HepG2 (cell line): ENCODE results near the gene STEAP1. TPM values are rescaled to one million over a fixed set of nuclear protein-coding genes. Genes with fewer than 3 reads are reported as not detected.

Experiments
- ARNT ChIP-seq: fragments of 450-650 bp; IDR thresholded peaks from 2 replicates; pipeline ENCODE4 v1.6.1; 2017
- ETS1 ChIP-seq: sonication (generic); formaldehyde crosslinking; IDR thresholded peaks from 2 replicates; pipeline ENCODE4 v1.4.0; 2020; ENCODE audit warnings: missing genetic modification reagents
- FOXJ3 ChIP-seq: sonication (generic); formaldehyde crosslinking; IDR thresholded peaks from 2 replicates; pipeline ENCODE4 v1.4.0; 2020; ENCODE audit warnings: missing genetic modification reagents, mild to moderate bottlenecking, borderline replicate concordance
- FOXO1 ChIP-seq: sonication (generic); formaldehyde crosslinking; IDR thresholded peaks from 2 replicates; pipeline ENCODE4 v1.4.0; 2020; ENCODE audit warnings: missing genetic modification reagents
- JUND ChIP-seq: sonication (generic); formaldehyde crosslinking; IDR thresholded peaks from 2 replicates; pipeline ENCODE4 v1.8.0; 2022; ENCODE audit warnings: mild to moderate bottlenecking, missing genetic modification reagents
- MED1 ChIP-seq: sonication (generic); formaldehyde crosslinking; IDR thresholded peaks from 2 replicates; pipeline ENCODE4 v1.4.0; 2020; ENCODE audit warnings: missing genetic modification reagents
- MIER3 ChIP-seq: IDR thresholded peaks from 2 replicates; pipeline ENCODE4 v1.6.1; 2016; ENCODE audit warnings: missing compliant biosample characterization, borderline replicate concordance
- NFKBIZ ChIP-seq: IDR thresholded peaks from 2 replicates; pipeline ENCODE4 v1.6.1; 2018; ENCODE audit warnings: missing genetic modification reagents, missing compliant biosample characterization
- PBX2 ChIP-seq: IDR thresholded peaks from 2 replicates; pipeline ENCODE4 v1.6.1; 2016; ENCODE audit warnings: control low read depth
- RORA ChIP-seq: sonication (generic); formaldehyde crosslinking; IDR thresholded peaks from 2 replicates; pipeline ENCODE4 v1.5.0; 2020; ENCODE audit warnings: mild to moderate bottlenecking, missing genetic modification reagents, moderate library complexity
- SNRNP70 ChIP-seq: fragments of 200-400 bp; formaldehyde crosslinking; IDR thresholded peaks from 2 replicates; pipeline ENCODE4 v1.6.1; 2017; ENCODE audit warnings: mild to moderate bottlenecking, low read depth, low read length, moderate library complexity
- SP1 ChIP-seq, 2 experiments: fragments of 450-650 bp in 1 of 2; sonication (generic) in 1 of 2; formaldehyde crosslinking in 1 of 2; IDR thresholded peaks; 2 replicates each; pipeline versions ENCODE4 v1.4.0 to v1.6.1; 2016 to 2020; ENCODE audit warnings: missing genetic modification reagents in 1 of 2
- SP140L ChIP-seq: sonication (generic); formaldehyde crosslinking; IDR thresholded peaks from 2 replicates; pipeline ENCODE4 v1.4.0; 2020; ENCODE audit warnings: missing genetic modification reagents, borderline replicate concordance
- SYNCRIP ChIP-seq: fragments of 200-400 bp; formaldehyde crosslinking; IDR thresholded peaks from 2 replicates; pipeline ENCODE4 v1.6.1; 2018; ENCODE audit warnings: mild to moderate bottlenecking, low read depth, low read length; ENCODE audit not compliant: insufficient read depth
- ZBTB7A ChIP-seq: sonication (generic); formaldehyde crosslinking; IDR thresholded peaks from 2 replicates; pipeline ENCODE4 v1.8.0; 2022; ENCODE audit warnings: mild to moderate bottlenecking, missing genetic modification reagents
- ZFYVE20 ChIP-seq: sonication (generic); formaldehyde crosslinking; IDR thresholded peaks from 2 replicates; pipeline ENCODE4 v1.8.0; 2023; ENCODE audit warnings: low read depth, mild to moderate bottlenecking, moderate library complexity, missing genetic modification reagents, borderline replicate concordance
- ZMAT3 ChIP-seq: sonication (generic); formaldehyde crosslinking; conservative IDR thresholded peaks from 2 replicates; pipeline ENCODE4 v1.7.0; 2021; ENCODE audit warnings: missing genetic modification reagents
- ZNF263 ChIP-seq: sonication (generic); formaldehyde crosslinking; IDR thresholded peaks from 2 replicates; pipeline ENCODE4 v1.4.0; 2020; ENCODE audit warnings: missing genetic modification reagents
- ZNF34 ChIP-seq: sonication (generic); formaldehyde crosslinking; IDR thresholded peaks from 2 replicates; pipeline ENCODE4 v1.4.0; 2020; ENCODE audit warnings: mild to moderate bottlenecking, missing genetic modification reagents, borderline replicate concordance
- ZNF383 ChIP-seq: sonication (generic); formaldehyde crosslinking; IDR thresholded peaks from 2 replicates; pipeline ENCODE4 v1.4.0; 2020; ENCODE audit warnings: missing genetic modification reagents, mild to moderate bottlenecking, borderline replicate concordance
- ZNF512B ChIP-seq: sonication (generic); formaldehyde crosslinking; IDR thresholded peaks from 2 replicates; pipeline ENCODE4 v1.5.1; 2020; ENCODE audit warnings: missing genetic modification reagents, mild to moderate bottlenecking, borderline replicate concordance
- ZNF570 ChIP-seq: sonication (generic); formaldehyde crosslinking; IDR thresholded peaks from 2 replicates; pipeline ENCODE4 v1.4.0; 2020; ENCODE audit warnings: mild to moderate bottlenecking, missing genetic modification reagents, borderline replicate concordance
- ZNF629 ChIP-seq: sonication (generic); formaldehyde crosslinking; conservative IDR thresholded peaks from 2 replicates; pipeline ENCODE4 v1.5.0; 2020; ENCODE audit warnings: missing genetic modification reagents
- polyA plus RNA-seq, 8 experiments: library from polyadenylated mRNA; depleted of rRNA in 3 of 8; stranded (reverse) in 7 of 8; unstranded in 1 of 8; fragments of >200 nt; fragmentation: Illumina TruSeq in 4 of 8; extraction: Trizol in 4 of 8; gene quantifications; 2 replicates each; pipeline versions ENCODE4 v1.2.1 to v1.2.3, GENCODE V29; 2011 to 2016; ENCODE audit warnings: low read depth in 4 of 8, missing spikeins in 1 of 8, mixed read lengths in 1 of 8; ENCODE audit not compliant: insufficient read depth in 1 of 8
- total RNA-seq, 5 experiments: library from RNA; depleted of rRNA; stranded (reverse); fragments of >200 nt; fragmentation: Illumina TruSeq; extraction: Trizol; gene quantifications; 2 replicates each; pipeline ENCODE4 v1.2.3, GENCODE V29; 2016; ENCODE audit warnings: low read depth in 1 of 5
- TF ChIP-seq, protein P1 (sequence below): sonication (generic); formaldehyde crosslinking; conservative IDR thresholded peaks from 2 replicates; pipeline ENCODE4 v1.8.0; 2022; ENCODE audit warnings: missing genetic modification reagents

Gene STEAP1
- total and polyA plus RNA-seq, 2 of the 13 experiments (the other 11 are each of a cell fraction or from before 2014, with no cell fraction given): 23.2 to 24.2 TPM

GRCh38 chr7:90173127-90173844 is 19.0 kb downstream of the STEAP1 start (continued):
- TF ChIP-seq ZNF570 (no peak), MIER3 (CRISPR knock-in tag) (no peak), SP1 (IDR thresholded peaks at IDR 0.05) (no peak), SP1 (CRISPR knock-in tag; IDR thresholded peaks at IDR 0.05) (no peak), ZNF383 (no peak), ETS1 (CRISPR knock-in tag) (no peak), SYNCRIP (no peak), PBX2 (no peak), ZMAT3 (no peak), ZNF512B (CRISPR knock-in tag) (no peak), ZNF263 (no peak), MED1 (CRISPR knock-in tag) (peak; percentile 55; the same call in 1 of the 2 replicates), ZNF629 (no peak), ZBTB7A (CRISPR knock-in tag) (no peak), JUND (CRISPR knock-in tag) (no peak), FOXO1 (no peak), NFKBIZ (no peak), ARNT (no peak), ZNF34 (CRISPR knock-in tag) (no peak), FOXJ3 (CRISPR knock-in tag) (peak; percentile 81; the same call in 1 of the 2 replicates), RORA (no peak), SP140L (CRISPR knock-in tag) (no peak), ZFYVE20 (CRISPR knock-in tag) (no peak), SNRNP70 (no peak)
- TF ChIP-seq, protein P1, sequence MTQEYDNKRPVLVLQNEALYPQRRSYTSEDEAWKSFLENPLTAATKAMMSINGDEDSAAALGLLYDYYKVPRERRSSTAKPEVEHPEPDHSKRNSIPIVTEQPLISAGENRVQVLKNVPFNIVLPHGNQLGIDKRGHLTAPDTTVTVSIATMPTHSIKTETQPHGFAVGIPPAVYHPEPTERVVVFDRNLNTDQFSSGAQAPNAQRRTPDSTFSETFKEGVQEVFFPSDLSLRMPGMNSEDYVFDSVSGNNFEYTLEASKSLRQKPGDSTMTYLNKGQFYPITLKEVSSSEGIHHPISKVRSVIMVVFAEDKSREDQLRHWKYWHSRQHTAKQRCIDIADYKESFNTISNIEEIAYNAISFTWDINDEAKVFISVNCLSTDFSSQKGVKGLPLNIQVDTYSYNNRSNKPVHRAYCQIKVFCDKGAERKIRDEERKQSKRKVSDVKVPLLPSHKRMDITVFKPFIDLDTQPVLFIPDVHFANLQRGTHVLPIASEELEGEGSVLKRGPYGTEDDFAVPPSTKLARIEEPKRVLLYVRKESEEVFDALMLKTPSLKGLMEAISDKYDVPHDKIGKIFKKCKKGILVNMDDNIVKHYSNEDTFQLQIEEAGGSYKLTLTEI: no peak
